ENCODE data around the gene PNKD.
"Not testable (repeated sequence)": the region's sequence is repeated elsewhere in the genome, so short reads cannot be mapped to it uniquely, and the experiment has no call there.

The PNKD gene

DNA sequence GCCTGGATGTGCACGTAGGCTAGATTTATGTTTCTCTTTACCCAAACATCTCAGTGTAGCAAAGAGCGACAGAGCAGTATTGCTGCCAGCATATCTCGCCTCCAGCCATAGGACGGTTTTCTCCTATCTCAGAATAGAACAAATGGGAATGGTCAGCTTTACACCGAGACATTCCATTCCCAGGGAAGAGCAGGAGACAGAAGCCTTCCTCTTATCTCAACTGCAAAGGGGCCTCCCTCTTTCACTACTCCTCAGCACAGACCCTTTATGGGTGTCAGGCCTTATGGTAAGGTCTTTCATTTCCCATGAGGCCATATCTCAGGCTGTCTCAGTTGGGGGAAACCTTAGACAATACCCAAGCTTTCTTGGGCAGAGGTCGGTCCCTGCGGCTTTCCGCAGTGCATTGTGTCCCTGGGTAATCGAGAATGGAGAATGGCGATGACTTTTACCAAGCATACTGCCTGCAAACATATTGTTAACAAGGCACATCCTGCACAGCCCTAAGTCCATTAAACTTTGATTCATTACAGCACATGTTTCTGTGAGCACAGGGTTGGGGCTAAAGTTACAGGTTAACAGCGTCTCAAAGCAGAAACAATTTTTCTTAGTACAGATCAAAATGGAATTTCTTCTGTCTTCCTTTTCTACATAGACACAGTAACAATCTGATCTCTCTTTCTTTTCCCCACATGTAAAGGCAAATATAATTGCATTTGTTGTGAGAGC lies 41.4 kb downstream of the PNKD start:
- H3K36me3 ChIP-seq (ENCODE audit: control insufficient read depth, insufficient read depth, low read length); H3K27me3 ChIP-seq (ENCODE audit: control insufficient read depth, insufficient read depth, low read length); H3K9ac ChIP-seq (ENCODE audit: low read depth, low read length); H3K4me3 ChIP-seq (ENCODE audit: low read depth, low read length); H3K27ac ChIP-seq (ENCODE audit: low read depth, low read length); H3K9me3 ChIP-seq (ENCODE audit: control insufficient read depth, insufficient read depth, low read length); H3K4me1 ChIP-seq (ENCODE audit: control insufficient read depth, insufficient read depth, low read length): not testable (repeated sequence)

DNA sequence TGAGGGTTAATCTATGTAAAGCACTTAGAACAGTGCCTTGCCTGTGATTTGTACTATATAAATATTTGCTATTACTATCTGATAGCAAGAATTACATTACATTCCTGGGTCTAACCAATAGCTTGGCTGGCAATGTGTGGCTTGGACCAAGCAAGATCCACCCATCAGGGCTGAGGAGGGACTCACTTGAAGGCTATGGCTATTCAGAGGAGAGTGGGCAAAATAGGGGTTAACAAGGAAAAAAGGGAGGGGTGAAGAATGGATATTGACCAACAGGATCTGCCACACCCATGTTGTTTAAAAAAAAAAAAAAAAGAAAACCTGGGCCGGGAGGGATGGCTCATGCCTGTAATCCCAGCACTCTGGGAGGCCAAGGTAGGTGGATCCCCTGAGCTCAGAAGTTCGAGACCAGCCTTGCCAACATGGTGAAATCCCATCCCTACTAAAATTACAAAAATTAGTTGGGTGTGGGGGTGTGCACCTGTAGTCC lies 42.0 kb downstream of the PNKD start:
- Histone ChIP-seq H3K36me3 (ENCODE audit: control insufficient read depth, insufficient read depth, low read length) (no peaks in the 10 kb centered on the region), H3K27ac (ENCODE audit: low read depth, low read length) (no peak overlapping the region), H3K4me1 (ENCODE audit: control insufficient read depth, insufficient read depth, low read length) (0 out of 2 replicates have a peak, but pooled peaks cover 3% of the 10 kb centered on the region), H3K9ac (ENCODE audit: low read depth, low read length) (no peak overlapping the region), H3K27me3 (ENCODE audit: control insufficient read depth, insufficient read depth, low read length) (no peaks in the 10 kb centered on the region), H3K9me3 (ENCODE audit: control insufficient read depth, insufficient read depth, low read length) (no peaks in the 10 kb centered on the region), H3K4me3 (ENCODE audit: low read depth, low read length) (no peak overlapping the region)

- H3K9me3 ChIP-seq (ENCODE audit: control insufficient read depth, insufficient read depth, low read length) = no peaks in the 10 kb centered on the region
- no peak overlapping the region for H3K4me3 ChIP-seq (ENCODE audit: low read depth, low read length)
- H3K9ac ChIP-seq (ENCODE audit: low read depth, low read length) = no peak overlapping the region
- no peaks in the 10 kb centered on the region for H3K27me3 ChIP-seq (ENCODE audit: control insufficient read depth, insufficient read depth, low read length)
- no peak overlapping the region for H3K27ac ChIP-seq (ENCODE audit: low read depth, low read length)
- no peaks in the 10 kb centered on the region for H3K36me3 ChIP-seq (ENCODE audit: control insufficient read depth, insufficient read depth, low read length)
- 0 out of 2 replicates have a peak, but pooled peaks cover 3% of the 10 kb centered on the region for H3K4me1 ChIP-seq (ENCODE audit: control insufficient read depth, insufficient read depth, low read length)
Observed at GRCh38 chr2:218313356-218313755, 43.0 kb downstream of the PNKD start.

- H3K27me3 ChIP-seq (ENCODE audit: control insufficient read depth, insufficient read depth, low read length); H3K9me3 ChIP-seq (ENCODE audit: control insufficient read depth, insufficient read depth, low read length); H3K9ac ChIP-seq (ENCODE audit: low read depth, low read length); H3K4me3 ChIP-seq (ENCODE audit: low read depth, low read length); H3K27ac ChIP-seq (ENCODE audit: low read depth, low read length); H3K36me3 ChIP-seq (ENCODE audit: control insufficient read depth, insufficient read depth, low read length); H3K4me1 ChIP-seq (ENCODE audit: control insufficient read depth, insufficient read depth, low read length): not testable (repeated sequence)
Observed at GRCh38 chr2:218314764-218315163, 44.4 kb downstream of the PNKD start.

- no peaks in the 10 kb centered on the region for H3K36me3 ChIP-seq (ENCODE audit: control insufficient read depth, insufficient read depth, low read length)
- H3K9ac ChIP-seq (ENCODE audit: low read depth, low read length) = no peak overlapping the region
- 0 out of 2 replicates have a peak, but pooled peaks cover 3% of the 10 kb centered on the region for H3K4me1 ChIP-seq (ENCODE audit: control insufficient read depth, insufficient read depth, low read length)
- H3K4me3 ChIP-seq (ENCODE audit: low read depth, low read length) = no peak overlapping the region
- no peaks in the 10 kb centered on the region for H3K9me3 ChIP-seq (ENCODE audit: control insufficient read depth, insufficient read depth, low read length)
- H3K27me3 ChIP-seq (ENCODE audit: control insufficient read depth, insufficient read depth, low read length) = no peaks in the 10 kb centered on the region
- H3K27ac ChIP-seq (ENCODE audit: low read depth, low read length) = no peak overlapping the region
Observed at GRCh38 chr2:218315397-218315796, 45.1 kb downstream of the PNKD start.

GRCh38 chr2:218317303-218317630 lies 46.9 kb downstream of the PNKD start:
- H3K4me3 ChIP-seq (ENCODE audit: low read depth, low read length) = no peak overlapping the region
- no peaks in the 10 kb centered on the region for H3K36me3 ChIP-seq (ENCODE audit: control insufficient read depth, insufficient read depth, low read length)
- no peaks in the 10 kb centered on the region for H3K9me3 ChIP-seq (ENCODE audit: control insufficient read depth, insufficient read depth, low read length)
- H3K9ac ChIP-seq (ENCODE audit: low read depth, low read length) = no peak overlapping the region
- no peaks in the 10 kb centered on the region for H3K27me3 ChIP-seq (ENCODE audit: control insufficient read depth, insufficient read depth, low read length)
- no peak overlapping the region for H3K27ac ChIP-seq (ENCODE audit: low read depth, low read length)
- peaks cover 5% of the 10 kb centered on the region for H3K4me1 ChIP-seq (ENCODE audit: control insufficient read depth, insufficient read depth, low read length)

DNA sequence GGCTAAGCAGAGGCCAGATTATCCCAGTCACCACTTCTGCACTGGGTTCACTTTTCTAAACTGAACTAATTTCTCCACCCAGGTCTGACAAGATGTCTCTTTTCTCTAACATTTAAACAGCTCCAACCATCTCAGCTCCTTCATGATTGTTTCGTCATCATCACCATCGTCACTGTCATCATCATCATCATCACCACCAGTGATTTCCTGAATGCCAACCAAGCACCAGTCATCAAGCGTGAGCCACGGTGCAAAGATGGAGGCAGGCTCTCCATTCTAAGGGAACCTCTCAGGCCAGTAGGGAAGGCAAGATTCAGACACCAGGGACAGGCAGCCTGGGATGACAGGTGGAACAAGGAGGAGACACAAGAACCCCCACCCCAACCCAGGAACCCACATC lies 47.5 kb downstream of the PNKD start:
- H3K27me3 ChIP-seq (ENCODE audit: control insufficient read depth, insufficient read depth, low read length) = no peaks in the 10 kb centered on the region
- no peaks in the 10 kb centered on the region for H3K36me3 ChIP-seq (ENCODE audit: control insufficient read depth, insufficient read depth, low read length)
- peaks cover 10% of the 10 kb centered on the region for H3K4me1 ChIP-seq (ENCODE audit: control insufficient read depth, insufficient read depth, low read length)
- no peak overlapping the region for H3K27ac ChIP-seq (ENCODE audit: low read depth, low read length)
- H3K4me3 ChIP-seq (ENCODE audit: low read depth, low read length) = no peak overlapping the region
- H3K9ac ChIP-seq (ENCODE audit: low read depth, low read length) = no peak overlapping the region
- H3K9me3 ChIP-seq (ENCODE audit: control insufficient read depth, insufficient read depth, low read length) = no peaks in the 10 kb centered on the region

- H3K27me3 ChIP-seq (ENCODE audit: control insufficient read depth, insufficient read depth, low read length) = no peaks in the 10 kb centered on the region
- peaks cover 10% of the 10 kb centered on the region for H3K4me1 ChIP-seq (ENCODE audit: control insufficient read depth, insufficient read depth, low read length)
- H3K36me3 ChIP-seq (ENCODE audit: control insufficient read depth, insufficient read depth, low read length) = no peaks in the 10 kb centered on the region
- no peak overlapping the region for H3K27ac ChIP-seq (ENCODE audit: low read depth, low read length)
- no peak overlapping the region for H3K4me3 ChIP-seq (ENCODE audit: low read depth, low read length)
- H3K9me3 ChIP-seq (ENCODE audit: control insufficient read depth, insufficient read depth, low read length) = no peaks in the 10 kb centered on the region
- no peak overlapping the region for H3K9ac ChIP-seq (ENCODE audit: low read depth, low read length)
Observed at GRCh38 chr2:218318241-218318640, 47.9 kb downstream of the PNKD start.

DNA sequence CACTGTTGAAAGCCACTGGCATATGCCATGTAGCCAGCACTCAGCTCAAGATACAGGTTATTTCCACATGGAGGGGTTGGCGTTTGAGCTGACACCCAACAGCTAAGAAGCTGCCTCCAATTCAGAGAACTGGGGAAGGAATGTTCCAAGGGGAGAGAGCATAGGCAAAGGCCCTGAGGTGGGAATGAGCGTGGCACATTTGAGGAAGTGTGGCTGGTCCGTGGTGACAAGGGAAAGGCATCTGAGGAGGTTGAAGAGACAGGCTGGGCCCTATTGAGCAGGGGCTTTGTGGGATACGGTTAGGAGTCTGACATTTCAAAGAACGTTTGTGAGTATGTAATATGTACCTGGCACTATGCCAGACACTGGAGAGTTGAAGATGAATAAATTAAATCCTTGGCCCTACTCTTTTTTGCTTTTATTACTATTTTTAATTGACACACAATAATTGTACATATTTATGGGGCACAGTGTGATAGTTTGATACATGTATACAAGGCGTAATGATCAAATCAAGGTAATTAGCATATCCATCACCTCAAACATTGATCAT lies 49.6 kb downstream of the PNKD start:
- no peak overlapping the region for H3K27ac ChIP-seq (ENCODE audit: low read depth, low read length)
- no peaks in the 10 kb centered on the region for H3K27me3 ChIP-seq (ENCODE audit: control insufficient read depth, insufficient read depth, low read length)
- peaks cover 19% of the 10 kb centered on the region for H3K4me1 ChIP-seq (ENCODE audit: control insufficient read depth, insufficient read depth, low read length)
- H3K36me3 ChIP-seq (ENCODE audit: control insufficient read depth, insufficient read depth, low read length) = no peaks in the 10 kb centered on the region
- no peak overlapping the region for H3K9ac ChIP-seq (ENCODE audit: low read depth, low read length)
- H3K4me3 ChIP-seq (ENCODE audit: low read depth, low read length) = no peak overlapping the region
- H3K9me3 ChIP-seq (ENCODE audit: control insufficient read depth, insufficient read depth, low read length) = no peaks in the 10 kb centered on the region

DNA sequence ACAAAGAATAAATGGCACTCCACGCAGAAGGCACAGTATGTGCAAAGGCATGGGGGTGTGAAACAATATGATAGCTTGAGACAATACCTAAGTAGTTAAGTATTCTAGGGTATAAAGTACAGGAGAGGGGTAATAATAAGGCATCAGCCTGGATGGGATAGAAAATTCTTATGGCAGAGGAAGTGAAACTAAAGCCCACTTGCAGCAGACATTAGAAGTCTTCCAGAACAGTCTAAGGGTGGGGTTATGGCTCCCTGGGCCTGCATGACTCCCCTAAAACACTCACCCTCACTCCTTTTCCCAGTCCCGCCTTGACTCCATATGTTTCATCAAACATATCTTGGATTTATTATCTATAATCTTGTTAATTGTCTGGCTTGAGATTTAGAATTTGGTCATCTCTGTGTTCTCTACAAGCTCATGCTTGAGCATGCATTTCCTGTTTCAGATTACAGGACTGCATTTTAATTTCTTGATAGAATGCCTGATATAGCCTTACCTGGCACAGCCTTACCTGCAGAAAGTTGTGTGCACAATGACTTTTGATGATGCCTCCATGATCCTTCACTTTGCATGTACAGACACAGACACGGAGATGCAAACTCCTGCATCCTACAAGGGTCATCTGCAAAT lies 50.5 kb downstream of the PNKD start:
- no peak overlapping the region for H3K9ac ChIP-seq (ENCODE audit: low read depth, low read length)
- no peak overlapping the region for H3K4me3 ChIP-seq (ENCODE audit: low read depth, low read length)
- H3K27ac ChIP-seq (ENCODE audit: low read depth, low read length) = no peak overlapping the region
- no peaks in the 10 kb centered on the region for H3K27me3 ChIP-seq (ENCODE audit: control insufficient read depth, insufficient read depth, low read length)
- H3K4me1 ChIP-seq (ENCODE audit: control insufficient read depth, insufficient read depth, low read length) = peaks cover 24% of the 10 kb centered on the region
- H3K9me3 ChIP-seq (ENCODE audit: control insufficient read depth, insufficient read depth, low read length) = no peaks in the 10 kb centered on the region
- H3K36me3 ChIP-seq (ENCODE audit: control insufficient read depth, insufficient read depth, low read length) = no peaks in the 10 kb centered on the region

DNA sequence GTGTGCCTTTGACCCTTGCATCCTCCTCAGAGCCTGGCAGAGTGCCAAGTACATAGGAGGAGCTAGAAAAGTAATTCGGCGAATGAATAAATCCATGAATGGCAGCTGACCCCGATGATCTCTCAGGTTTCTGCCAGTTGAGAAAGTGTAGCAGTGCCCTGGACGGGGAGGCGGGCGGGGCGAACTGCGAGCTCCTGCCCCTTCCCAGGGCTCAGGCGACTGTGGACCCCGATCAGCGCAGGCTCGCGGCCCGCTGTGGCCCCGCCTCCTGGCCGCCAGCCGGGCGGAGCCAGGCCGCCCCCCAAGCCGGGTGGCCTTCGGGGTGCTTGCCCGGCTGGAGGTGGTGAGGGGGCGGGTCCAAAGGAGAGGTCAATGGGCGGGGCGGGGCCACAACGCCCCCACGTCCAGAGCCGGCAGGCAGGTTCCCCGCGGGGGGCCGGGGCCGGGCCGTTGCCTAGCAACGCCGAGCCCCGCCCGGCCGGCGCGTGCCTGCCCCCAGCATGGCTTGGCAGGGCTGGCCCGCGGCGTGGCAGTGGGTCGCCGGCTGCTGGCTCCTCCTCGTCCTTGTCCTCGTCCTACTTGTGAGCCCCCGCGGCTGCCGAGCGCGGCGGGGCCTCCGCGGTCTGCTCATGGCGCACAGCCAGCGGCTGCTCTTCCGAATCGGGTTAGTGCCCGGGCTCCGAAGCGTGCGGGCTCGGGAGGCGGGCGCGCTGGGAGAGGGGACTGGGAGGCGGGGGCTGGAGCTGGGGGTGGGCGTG lies 52.6 kb downstream of the PNKD start:
- Histone ChIP-seq H3K4me3 (ENCODE audit: low read depth, low read length) (peak overlapping the region; percentile 82), H3K9ac (ENCODE audit: low read depth, low read length) (peak overlapping the region; percentile 35; the same call in 1 of the 2 replicates), H3K27ac (ENCODE audit: low read depth, low read length) (peak overlapping the region; percentile 73), H3K36me3 (ENCODE audit: control insufficient read depth, insufficient read depth, low read length) (no peaks in the 10 kb centered on the region), H3K9me3 (ENCODE audit: control insufficient read depth, insufficient read depth, low read length) (no peaks in the 10 kb centered on the region), H3K4me1 (ENCODE audit: control insufficient read depth, insufficient read depth, low read length) (peaks cover 35% of the 10 kb centered on the region), H3K27me3 (ENCODE audit: control insufficient read depth, insufficient read depth, low read length) (no peaks in the 10 kb centered on the region)
